GM19468 (cell line): ENCODE data around the gene PDE11A.
A peak's percentile ranks its signal among the peaks of the same experiment; 100 is the strongest.
"Not testable (repeated sequence)": the region's sequence is repeated elsewhere in the genome, so short reads cannot be mapped to it uniquely, and the experiment has no call there.

Experiments used
- ATAC-seq: cut with Tn5 transposase; IDR thresholded peaks from one replicate; pipeline ENCODE4 v1.9.1; 2021; ENCODE audit warnings: mild to moderate bottlenecking, moderate library complexity, moderate number of reproducible peaks; ENCODE audit not compliant: unreplicated experiment; ENCODE audit errors: extremely low read depth

Gene PDE11A

DNA sequence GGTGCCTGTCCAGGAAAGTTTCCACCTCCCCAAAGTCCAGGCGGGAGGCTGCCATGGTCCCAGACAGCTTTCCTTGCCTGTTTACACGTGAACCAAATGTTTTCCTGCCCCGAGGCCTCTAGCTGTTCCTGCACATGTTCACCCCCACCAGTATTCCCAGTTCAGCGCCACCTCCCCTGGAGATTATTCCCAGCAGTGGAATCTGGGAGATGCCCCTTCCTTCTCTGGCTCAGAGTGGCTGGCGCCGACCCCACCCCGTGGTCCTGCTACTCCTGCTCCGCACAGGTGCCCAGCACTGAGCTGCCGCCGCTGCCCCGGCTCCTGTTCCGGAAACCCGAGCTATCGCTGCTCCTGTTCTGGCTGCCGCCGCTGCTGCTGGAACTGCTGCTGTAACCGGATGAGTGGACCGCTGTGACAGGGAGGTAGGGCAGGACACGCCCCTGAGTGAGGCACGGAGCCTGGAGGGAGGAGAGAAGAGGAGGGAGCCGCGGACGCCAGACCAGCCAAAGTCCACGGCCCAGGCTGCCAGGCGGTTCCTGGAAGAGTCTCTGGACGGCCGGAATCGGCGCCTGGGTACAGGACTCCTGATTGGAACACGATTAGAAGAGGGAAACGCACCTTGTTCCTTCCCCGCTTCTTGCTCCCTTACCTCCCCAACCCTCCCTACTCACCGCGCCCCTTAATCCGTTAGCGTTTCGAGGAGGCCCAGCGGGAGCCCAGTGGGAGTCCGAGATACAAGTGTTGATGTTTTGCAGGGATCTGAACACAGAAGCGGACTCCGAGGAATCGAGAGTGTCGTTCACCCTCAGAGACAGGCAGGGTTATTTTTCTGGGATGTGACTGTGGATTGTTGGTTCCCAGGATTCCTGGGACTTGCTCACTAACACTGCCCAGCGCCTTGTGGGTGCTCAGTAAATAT lies at the start of gene PDE11A:
Gene PDE11A (minus strand): TSS at position 395 of the 919 bp plus-strand sequence. CDS start 340 bp downstream, at position 55.
- ATAC-seq = no peak

DNA sequence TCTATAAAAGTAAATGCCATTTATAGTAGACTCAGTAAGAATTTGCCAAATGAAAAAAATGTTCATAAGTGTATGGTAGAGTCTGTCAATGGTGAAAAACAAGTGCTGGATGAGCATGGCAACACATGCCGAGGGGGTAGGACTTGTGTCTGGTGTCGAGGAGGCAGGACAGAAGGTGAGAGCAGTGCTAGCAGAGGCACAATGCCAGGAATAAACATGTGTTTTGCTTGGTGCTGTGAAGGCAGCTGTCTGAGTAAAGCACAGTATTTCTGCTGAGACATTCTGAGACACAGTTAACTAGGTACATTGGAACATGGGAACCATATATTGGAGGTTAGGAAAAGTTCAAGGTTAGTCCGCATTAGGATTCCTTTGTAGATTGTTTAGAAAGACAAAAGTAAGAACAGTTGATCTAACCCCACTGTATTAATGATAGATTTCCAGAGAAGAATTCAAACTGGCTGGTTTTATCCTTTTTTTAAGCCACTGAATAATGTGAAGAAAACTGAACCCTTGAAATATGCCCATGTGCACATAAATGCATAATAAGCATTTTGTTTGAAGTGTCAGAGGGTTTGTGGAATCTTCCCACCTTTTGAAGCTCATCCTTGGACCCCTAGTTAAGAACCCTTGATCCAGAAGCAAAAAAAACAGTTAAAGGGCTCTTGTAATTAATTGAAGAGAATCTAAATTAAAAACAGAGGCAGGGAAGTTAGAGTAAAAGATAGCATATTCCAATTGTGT lies 46.8 kb upstream of the PDE11A start:
- ATAC-seq = no peak

DNA sequence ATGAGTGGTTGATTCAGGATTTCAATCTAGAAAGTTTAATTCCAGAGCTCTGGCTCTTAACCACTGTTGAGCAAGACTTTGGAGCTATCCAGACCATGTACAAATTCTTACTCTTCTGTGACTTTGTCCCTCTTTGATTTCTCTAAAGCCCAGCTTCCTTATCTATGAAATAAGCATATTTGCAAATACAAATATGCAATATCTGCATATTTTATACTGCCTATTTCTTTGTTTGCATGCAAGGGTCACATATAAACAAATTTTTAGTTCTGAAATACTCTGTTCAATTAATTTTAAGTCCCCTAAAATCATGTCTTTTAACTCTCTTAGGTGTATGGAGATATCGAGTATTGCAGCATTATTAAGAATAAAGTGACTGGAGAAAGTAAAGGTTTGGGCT lies 45.1 kb upstream of the PDE11A start:
- no peak for ATAC-seq

DNA sequence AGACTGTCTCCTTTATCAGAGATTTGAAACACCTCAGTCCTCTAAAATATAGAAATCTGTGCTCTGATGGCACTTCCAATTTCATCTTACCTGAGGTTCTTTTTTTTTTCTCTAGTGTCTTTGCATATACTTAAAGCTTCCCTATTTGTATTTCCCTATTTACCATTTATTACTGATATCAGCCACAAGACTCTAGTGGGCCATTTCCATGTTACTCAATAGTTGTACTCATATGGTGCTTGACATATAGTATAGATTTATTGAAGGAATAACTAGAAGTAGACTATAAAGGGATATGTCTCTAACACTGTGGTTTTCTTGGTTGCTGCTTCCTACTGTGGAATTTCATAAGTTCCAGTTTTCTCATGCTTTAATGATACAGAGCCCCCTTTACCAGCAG lies 42.7 kb upstream of the PDE11A start:
- no peak for ATAC-seq

DNA sequence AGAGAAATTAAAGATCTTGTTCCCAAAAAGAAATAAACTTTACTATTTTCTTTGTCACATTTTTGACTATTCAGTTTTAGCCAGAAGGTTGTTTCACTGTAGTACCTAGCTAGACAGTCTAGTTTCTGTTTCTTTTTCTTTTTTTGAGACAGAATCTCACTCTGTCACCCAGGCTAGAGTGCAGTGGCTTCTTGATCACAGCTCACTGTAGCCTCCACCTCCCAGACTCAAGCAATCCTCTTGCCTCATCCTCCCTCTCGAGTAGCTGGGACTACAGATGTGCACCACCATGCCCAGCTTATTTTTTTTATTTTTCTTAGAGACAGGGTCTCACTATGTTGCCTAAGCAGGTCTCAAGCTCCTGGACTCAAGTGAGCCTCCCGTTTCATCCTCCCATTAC lies 41.9 kb upstream of the PDE11A start:
- no peak for ATAC-seq

DNA sequence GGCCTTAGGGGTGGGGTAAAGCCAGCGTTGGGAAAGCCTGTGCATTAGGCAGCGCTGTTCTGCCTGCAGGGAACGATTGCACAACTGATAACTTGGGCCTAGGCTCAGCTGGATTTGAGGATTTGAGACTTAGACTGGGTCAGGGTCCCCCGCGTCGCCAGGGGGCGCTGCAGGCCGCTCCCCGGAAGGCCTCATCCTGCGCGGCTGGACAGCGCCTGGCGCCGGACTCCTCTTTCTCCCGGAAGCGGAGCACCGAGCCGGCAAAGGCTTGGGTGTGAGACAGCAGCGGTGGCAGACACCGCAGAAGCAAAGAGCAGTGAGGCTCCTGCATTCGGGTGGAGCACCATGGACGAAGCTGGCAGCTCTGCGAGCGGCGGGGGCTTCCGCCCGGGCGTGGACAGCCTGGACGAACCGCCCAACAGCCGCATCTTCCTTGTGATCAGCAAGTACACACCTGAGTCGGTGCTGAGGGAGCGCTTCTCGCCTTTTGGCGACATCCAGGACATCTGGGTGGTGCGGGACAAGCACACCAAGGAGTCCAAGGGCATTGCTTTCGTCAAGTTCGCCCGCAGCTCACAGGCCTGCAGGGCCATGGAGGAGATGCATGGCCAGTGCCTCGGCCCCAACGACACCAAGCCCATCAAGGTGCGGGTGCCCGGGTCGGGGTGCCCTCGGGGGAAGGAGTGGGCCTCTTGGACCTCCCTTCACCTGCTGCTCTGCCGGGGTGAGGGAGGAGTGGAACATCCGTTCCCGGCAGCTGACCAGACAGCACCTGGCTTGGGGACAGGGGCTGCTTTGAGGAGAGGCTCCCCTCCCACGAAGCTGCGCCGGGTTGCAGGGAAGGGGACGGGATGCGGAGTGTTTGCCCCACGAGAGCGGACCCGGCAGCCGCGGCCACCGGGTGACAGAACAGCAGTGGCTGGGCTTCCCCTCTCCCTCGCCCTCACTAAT lies 39.9 kb upstream of the PDE11A start, which contains the start of gene RBM45:
Gene RBM45 (plus strand): TSS at position 236 of the 951 bp plus-strand sequence. CDS start 110 bp downstream, at position 346.
- peak; percentile 96 for ATAC-seq

DNA sequence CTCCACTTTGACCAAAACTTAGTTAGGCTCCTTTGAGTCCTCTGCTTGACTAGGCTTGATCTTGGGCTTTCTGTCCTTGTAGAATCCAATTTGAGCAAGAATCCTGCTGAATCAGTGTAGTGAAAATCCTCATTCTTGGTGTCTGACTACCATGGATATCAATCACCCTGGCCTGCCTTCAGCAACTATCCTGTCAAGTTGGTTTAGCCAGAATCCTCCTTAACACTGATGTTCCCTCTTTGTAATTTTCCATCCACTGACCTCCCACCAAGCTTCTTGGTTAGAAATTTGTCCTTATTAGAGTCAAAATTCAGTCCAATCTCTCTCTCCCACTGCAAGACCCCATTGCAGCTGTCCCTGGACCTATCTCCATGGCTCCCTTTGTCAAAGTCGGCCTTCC lies 39.2 kb upstream of the PDE11A start:
- ATAC-seq = no peak

DNA sequence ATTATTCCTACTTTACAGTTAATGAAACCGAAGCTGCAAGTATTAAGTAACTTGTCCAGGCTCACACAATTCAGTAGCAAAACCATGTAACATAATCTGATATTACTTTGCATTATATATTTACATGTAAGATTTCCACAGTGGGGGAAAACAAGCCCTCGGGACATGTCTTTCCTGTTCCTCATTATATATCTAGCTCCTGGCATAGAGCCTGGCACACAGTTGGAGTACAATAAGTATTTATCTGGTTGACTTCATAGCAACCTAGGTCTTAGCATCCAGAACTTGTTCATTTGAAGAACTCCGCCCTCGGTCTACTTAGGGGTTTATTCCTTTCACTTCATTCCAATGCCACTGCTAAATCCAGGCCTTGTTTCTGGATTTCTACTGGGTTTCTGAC lies 38.1 kb upstream of the PDE11A start:
- ATAC-seq = no peak

DNA sequence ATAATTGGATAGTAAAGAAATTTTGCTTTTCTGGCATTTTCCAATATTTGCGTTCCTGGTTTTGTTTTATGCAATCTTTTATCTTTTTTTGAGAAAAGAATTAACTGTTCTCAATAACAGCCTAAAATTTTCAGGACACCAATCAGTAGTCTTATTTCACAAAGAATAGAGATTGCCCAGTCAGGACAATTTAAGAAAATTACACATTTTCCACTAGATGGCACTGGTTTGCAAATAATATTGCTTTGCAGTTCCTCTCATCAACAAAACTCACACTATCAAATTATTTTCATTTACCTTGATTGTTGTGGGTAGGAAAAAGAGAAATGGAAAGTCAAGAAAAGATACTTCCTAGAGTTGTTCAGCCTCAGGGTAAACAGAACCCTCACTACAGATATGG lies 37.2 kb upstream of the PDE11A start:
- ATAC-seq = no peak

DNA sequence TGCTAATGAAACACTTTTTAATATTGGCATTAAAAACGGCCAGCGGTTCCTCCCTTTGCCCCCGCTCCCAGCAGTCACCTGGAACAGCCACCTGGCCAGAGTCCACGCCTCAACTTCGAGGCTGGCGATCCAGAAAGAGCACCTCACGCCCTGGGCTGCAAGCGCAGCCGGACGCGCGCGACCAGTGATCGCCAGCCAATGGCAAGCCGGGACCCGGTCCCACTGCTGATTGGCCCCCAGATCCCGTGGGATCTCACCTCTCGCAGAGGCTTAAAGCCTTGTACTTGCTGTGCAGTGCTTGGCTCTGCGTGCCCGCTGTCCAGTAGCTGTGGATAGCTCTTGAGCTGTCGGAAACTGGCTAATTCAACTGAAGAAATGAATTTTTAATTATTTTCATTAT lies 35.6 kb upstream of the PDE11A start:
- ATAC-seq = no peak

DNA sequence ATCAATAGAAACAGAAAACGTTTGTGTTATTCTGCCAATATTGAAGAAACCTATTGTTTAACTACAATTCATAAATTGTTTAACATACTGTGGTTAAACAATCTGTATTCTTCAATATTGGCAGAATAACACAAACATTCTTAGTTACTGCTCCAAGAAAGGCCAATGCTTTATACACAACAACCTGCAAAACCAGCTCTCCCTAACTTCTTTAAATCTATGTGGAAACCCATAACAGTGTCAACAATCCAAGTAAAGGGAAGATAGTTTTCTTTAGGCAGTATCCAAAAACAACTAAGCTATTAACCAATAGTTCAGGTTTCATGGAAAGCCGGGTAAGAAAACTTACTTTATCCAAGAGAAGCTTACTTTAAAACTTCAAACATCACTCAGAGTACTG lies 33.5 kb upstream of the PDE11A start:
- ATAC-seq = no peak

DNA sequence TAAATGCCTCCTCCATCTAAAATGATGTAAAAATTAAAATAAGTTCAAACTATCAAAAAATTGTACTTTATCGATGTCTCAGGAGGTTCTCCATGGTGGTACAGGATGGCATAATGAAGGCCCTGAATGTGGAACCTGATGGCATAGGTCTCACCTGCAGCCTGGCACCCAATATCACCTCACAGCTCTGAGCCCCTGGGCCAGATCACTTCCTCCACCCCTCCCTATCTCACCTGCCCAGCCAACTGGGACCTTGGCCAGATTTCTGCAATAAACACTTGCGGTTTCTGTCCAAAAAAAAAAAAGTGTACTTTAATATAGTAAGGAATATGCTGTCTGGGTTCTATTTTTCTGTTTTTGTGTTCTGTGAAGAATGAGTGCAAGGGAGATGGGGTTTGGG lies 33.0 kb upstream of the PDE11A start:
- no peak for ATAC-seq

DNA sequence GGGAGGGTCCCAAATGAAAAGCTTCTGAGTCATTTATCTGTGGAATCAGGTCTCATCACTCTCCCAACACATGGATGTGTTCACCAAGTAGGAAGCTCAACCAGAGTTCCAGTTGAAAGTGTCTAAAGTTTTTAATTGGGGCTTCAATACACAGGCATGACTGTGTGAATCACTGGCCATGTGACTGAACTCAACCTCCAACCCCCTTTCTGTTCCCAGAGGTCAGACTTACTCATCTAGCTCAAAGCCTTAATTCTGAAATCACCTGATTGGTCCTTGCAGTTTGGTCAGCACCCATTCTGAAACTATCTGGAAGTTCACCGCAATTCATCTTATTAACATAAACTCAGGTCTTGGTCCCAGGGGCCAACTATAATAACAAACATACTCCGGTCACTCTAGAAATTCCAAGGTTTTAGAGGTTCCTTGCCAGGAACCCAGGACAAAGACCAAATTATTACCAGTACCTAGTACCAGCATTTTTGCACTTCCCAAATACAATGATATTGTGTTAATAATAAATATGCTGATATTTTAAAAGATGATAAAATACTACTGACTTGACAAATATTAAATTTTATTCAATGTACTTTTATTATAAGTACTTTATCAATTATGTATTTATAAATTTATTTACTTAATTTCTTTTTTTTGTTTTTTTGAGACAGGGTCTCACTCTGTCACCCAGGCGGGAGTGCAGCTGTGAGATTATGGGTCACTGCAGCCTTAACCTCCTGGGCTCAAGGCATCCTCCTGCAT lies 28.9 kb upstream of the PDE11A start:
- ATAC-seq = no peak

DNA sequence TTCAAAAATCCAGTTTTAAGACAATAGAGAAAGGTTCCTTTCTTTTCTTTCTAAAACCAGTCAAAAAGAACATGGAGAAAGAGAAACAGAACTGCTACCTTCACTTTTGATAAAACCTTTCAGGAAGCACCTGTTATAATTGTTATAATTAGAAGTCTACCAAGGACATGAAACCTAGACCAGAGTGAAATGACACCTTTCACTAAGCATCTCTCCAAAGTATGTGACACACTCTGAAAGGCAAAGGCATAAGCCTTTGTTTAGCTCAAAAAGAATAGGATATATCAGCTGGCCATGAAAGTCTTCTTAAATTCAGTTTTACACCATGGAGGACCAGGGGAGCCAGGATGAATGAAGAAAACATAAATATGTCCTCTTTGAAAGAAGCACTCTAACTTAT lies 20.9 kb upstream of the PDE11A start:
- ATAC-seq = no peak

DNA sequence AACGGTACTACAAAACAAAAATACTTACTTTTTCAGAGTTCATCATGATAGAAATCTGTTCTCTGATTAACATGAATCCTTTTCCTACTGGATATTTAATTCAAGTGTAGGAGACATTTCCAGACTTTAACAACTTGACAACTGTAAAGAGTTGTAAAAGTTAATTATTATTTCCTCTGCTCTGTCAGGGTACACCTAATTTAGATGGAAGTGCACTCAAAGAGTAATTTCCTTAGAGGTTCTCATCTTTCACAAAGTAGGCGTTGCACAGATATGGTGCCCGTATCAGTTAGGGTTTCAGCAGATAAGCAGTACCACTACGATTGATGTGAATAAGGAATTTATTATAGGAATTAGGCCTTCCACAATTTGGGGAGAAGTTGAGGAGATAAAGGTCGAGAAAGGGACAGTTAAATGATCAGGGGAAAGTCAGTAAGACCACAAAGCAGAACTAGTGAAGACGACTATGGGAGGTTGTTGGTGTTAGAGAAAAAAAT lies 16.2 kb upstream of the PDE11A start:
- ATAC-seq = no peak

DNA sequence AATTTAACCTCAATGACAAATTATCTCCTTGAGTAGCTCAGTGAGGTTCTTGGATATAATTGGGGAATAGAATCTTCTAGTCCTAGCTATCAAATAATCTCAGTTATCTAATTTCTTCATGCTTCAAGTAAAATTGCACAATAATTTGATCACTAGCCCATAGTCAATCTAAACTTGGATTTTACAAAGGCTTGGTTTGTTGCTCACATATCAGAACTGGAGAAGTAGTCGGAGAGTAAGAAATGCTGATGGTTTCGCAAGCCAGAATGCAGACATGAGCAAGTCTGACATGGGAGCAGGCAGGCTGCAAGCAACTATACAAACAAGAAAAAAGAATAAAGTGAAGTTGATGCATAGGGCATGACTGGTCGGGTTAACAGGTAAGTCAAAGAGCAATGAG lies 11.7 kb upstream of the PDE11A start:
- ATAC-seq = no peak

DNA sequence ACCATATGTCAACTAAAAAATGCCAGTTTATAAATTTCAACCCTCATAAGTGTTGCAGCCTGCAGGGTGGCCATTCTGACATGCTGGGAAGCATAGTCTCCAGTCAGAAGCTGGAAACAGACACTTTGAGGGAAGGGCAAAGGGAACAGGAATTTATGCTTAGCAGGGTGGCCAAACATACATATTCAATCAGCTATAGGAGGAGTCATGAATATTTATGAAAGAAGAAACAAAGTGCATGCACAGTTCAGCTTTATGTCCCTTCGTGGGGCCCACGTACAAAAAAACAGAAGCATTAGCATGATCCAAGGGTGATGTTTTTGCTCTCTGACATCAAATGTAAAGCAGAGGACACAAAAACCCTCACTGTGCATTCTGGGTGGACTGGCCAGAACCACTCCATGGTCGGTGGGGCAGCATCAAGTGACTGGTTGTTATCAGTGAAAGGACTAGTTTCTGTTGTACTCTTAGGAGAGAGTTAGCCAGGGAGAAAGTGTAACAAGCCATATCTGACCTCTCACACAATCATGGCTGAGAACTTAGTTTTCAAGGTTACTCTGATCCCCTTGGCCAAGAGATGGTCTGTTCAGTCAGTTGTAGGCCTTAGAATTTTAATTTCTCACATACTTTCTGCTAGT lies 9.9 kb upstream of the PDE11A start:
- ATAC-seq = no peak

DNA sequence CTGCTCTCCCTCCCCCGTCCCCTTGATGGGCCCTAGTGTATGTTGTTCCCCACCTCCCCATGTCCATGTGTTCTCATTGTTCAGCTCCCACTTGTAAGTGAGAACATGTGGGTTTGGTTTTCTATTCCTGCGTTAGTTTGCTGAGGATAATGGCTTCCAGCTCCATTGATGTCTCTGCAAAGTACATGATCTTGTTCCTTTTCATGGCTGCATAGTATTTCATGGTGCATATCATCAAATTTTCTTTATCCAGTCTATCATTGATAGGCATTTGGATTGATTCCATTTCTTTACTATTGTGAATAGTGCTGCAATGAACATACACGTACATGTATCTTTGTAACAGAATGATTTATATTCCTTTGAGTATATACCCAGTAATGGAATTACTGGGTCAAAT lies 6.7 kb upstream of the PDE11A start:
- not testable (repeated sequence) for ATAC-seq

DNA sequence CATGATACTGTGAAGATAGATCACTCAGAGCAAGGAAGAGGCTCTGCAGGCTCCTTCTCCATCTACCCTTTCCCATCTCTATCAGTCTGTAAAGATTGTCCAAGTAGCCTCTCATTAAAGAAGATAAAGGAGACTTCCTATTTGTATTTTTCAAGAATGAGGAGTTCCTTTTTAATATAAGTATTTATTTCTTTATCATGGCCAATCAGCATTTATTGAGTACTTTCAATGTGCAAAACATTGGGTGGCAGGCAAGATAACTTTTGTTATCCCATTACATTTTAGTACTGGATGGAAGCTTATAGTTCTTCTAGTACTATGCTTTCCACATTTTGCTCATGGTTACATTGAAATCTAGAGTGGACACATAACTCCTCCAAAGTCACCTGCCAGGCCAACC lies 3.6 kb upstream of the PDE11A start:
- ATAC-seq = no peak
